ENCODE data around the gene GPR32.
"Not testable (repeated sequence)": the region's sequence is repeated elsewhere in the genome, so short reads cannot be mapped to it uniquely, and the experiment has no call there.

GPR32 gene

GRCh38 chr19:50804420-50805272 is 34.4 kb downstream of the GPR32 start:
- TF ChIP-seq, protein P1, sequence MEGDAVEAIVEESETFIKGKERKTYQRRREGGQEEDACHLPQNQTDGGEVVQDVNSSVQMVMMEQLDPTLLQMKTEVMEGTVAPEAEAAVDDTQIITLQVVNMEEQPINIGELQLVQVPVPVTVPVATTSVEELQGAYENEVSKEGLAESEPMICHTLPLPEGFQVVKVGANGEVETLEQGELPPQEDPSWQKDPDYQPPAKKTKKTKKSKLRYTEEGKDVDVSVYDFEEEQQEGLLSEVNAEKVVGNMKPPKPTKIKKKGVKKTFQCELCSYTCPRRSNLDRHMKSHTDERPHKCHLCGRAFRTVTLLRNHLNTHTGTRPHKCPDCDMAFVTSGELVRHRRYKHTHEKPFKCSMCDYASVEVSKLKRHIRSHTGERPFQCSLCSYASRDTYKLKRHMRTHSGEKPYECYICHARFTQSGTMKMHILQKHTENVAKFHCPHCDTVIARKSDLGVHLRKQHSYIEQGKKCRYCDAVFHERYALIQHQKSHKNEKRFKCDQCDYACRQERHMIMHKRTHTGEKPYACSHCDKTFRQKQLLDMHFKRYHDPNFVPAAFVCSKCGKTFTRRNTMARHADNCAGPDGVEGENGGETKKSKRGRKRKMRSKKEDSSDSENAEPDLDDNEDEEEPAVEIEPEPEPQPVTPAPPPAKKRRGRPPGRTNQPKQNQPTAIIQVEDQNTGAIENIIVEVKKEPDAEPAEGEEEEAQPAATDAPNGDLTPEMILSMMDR (IDR thresholded peaks at IDR 0.05; ENCODE audit: low read depth, low read length, missing control alignments) = no peak
- in situ Hi-C loops (cut with HindIII; ENCODE audit: low sequenced_read_pairs) = no loop called here
- H3K4me3 ChIP-seq (ENCODE audit: low read depth, low read length) = peak overlapping the region; percentile 99
- DNase-seq (ENCODE audit: low read depth) = peak; percentile 97

GRCh38 chr19:50808856-50809255 is 38.6 kb downstream of the GPR32 start:
- no peak overlapping the region for H3K4me3 ChIP-seq (ENCODE audit: low read depth, low read length)
- in situ Hi-C loops (cut with HindIII; ENCODE audit: low sequenced_read_pairs) = no loop called here
- no peak for DNase-seq (ENCODE audit: low read depth)
- TF ChIP-seq, protein P1 (IDR thresholded peaks at IDR 0.05; ENCODE audit: low read depth, low read length, missing control alignments) = no peak

GRCh38 chr19:50811622-50812238 is 41.5 kb downstream of the GPR32 start:
- in situ Hi-C loops (cut with HindIII; ENCODE audit: low sequenced_read_pairs); H3K4me3 ChIP-seq (ENCODE audit: low read depth, low read length); DNase-seq (ENCODE audit: low read depth): not testable (repeated sequence)

DNA sequence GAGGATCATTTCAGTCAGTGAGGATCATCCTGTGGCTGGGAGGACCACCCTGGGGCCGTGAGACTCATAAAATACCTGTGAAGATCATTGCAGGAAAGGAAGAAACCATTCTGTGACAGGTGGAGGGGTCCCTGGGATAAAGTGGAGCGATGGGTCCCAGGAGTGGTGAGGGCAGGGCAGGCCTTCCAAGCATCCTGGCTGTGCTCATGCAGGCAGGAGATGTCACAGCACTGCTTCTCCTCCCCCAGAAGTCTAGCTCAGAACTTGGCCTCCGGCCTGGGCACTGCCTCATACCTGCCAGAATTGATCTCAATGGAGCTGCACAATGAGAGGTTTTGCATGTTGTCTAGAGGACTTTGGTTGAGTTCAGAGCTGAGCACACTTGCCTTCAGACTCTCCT is 42.2 kb downstream of the GPR32 start:
- TF ChIP-seq, protein P1 (IDR thresholded peaks at IDR 0.05; ENCODE audit: low read depth, low read length, missing control alignments) = no peak
- in situ Hi-C loops (cut with HindIII; ENCODE audit: low sequenced_read_pairs) = no loop called here
- no peak overlapping the region for H3K4me3 ChIP-seq (ENCODE audit: low read depth, low read length)
- DNase-seq (ENCODE audit: low read depth) = no peak

- TF ChIP-seq, protein P1 (IDR thresholded peaks at IDR 0.05; ENCODE audit: low read depth, low read length, missing control alignments) = no peak
- in situ Hi-C loops (cut with HindIII; ENCODE audit: low sequenced_read_pairs) = no loop called here
- H3K4me3 ChIP-seq (ENCODE audit: low read depth, low read length) = no peak overlapping the region
- no peak for DNase-seq (ENCODE audit: low read depth)
Observed at GRCh38 chr19:50814883-50815282, 44.6 kb downstream of the GPR32 start.

DNA sequence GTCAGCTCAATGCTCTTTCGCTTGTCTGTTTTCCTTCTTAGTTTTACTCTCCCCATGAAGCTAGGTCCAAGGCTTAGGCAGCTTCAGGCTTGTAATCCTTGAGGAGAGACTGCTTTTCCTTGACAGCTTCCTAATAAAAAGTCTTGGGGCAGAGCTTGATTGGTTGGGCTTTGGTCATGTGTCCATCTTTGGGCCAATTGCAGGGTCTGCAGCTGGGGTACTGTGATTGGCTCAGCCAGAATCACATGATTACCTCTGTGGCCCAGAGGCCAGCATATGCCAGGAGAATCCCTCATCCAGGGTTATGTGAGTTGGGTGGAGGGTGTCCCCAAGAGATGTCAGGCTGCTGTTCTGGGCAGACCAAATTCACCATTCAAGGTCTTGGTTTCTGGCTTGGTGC is 45.2 kb downstream of the GPR32 start:
- H3K4me3 ChIP-seq (ENCODE audit: low read depth, low read length) = no peak overlapping the region
- in situ Hi-C loops (cut with HindIII; ENCODE audit: low sequenced_read_pairs) = no loop called here
- TF ChIP-seq, protein P1 (IDR thresholded peaks at IDR 0.05; ENCODE audit: low read depth, low read length, missing control alignments) = no peak
- no peak for DNase-seq (ENCODE audit: low read depth)
